Putamen (tissue), 1 donor: Measurements from ENCODE around the gene CD55.
"Not testable (repeated sequence)": the region's sequence is repeated elsewhere in the genome, so short reads cannot be mapped to it uniquely, and the experiment has no call there.

ENCODE experiments used
- DNase-seq: peaks from one replicate; pipeline ENCODE4 v3.0.0-alpha.2; 2016; ENCODE audit warnings: low spot score

Gene CD55

DNA sequence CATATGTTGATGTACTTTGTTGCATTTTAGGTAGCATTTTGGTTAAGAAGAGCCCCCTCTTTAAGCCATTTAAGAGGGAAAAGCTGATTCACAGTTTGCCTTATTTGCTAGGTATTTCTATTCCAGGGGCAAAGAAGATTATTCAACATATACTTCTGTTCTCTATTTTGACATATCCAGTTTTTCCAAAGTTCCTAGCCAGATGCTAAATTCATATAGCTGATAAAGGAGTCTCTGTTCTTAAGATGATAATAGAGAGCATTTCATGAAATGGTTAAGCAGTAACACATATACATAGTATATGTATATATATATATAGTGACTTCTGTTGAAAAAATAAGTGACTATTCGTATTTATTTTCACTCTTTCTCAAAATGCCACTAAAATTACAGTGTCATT is 15.5 kb upstream of the CD55 start:
- DNase-seq = no peak

DNA sequence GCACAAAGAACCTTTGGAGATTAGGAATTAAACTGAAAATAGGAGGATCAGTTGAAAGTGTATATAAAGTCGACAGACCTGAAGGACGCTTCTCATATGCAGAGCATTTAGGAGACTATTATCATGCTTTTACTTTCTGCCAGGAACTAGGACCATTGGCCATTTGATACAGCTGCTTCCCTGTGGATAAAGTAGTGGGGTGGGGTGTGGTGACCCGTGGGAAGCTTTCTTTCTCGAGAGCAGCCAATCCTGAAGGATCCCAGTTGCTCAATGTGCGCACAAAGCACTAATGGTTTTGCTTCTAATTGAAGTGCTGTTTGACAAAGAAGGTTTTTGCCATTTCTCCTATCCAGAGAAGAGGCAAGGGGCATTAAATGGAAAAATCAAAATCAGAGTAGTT is 14.9 kb upstream of the CD55 start:
- no peak for DNase-seq

- no peak for DNase-seq
Measured at GRCh38 chr1:207308451-207309190, 12.9 kb upstream of the CD55 start.

DNA sequence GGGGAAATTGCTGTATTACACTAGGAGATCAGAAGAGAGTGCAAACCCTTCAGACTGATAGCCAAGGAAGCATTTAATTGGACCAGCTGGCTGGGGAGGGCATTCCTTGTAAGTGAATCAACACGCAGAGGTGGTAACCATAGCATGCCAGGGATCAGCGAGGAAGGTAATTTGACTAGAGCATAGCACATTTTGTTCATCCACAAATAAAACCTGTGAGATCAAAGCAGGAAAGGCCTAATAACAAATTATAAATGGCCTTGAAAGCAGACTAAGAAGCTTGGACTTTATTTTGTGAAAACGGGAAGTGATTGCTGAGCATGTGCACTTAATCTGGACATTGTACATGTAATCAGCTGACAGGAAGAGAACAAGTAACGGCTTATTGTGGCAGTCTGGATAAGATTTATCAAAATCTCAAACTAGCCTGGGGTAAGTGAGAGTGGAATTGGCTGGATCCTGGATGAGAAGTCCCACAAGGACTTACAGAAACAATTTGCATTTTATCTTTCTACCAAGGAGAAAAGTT is 11.7 kb upstream of the CD55 start:
- no peak for DNase-seq

GRCh38 chr1:207311888-207312603 is 9.4 kb upstream of the CD55 start:
- no peak for DNase-seq

DNA sequence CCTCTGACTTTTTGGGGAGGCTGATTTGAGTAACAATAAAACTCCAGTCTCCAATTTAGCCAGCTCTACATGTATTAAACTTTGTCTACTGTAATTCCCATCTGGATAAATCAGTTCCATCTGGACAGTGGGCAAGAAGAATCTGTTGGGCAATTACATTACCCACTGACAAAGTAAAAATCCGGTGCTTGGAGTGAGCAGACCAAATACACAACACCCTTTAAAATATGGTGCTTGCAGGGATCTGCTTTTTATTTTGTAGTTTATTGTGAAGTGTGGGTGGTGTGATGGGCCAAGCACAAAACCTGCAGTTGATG is 8.9 kb upstream of the CD55 start:
- DNase-seq = no peak

DNA sequence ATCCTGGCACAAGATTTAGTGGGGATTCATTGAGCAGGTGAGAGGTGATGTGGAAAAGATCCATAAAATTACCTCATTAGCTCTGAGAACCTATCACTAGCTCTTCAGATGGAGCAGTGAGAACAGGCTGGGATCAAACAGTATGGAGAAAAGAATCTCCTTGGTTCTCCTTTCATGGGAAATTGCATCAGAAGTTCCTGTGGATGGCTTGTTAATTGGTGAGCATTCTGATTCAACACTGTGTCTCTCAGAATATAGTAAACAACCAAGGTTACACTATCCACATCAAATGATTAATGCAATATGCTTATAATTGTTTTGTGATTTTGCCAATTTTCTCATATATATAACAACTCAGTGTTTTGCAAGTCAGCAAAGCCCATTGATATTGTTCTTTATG is 8.3 kb upstream of the CD55 start:
- no peak for DNase-seq

GRCh38 chr1:207314816-207315215 is 6.7 kb upstream of the CD55 start:
- DNase-seq = no peak

GRCh38 chr1:207315435-207315834 is 6.0 kb upstream of the CD55 start:
- DNase-seq = no peak

DNA sequence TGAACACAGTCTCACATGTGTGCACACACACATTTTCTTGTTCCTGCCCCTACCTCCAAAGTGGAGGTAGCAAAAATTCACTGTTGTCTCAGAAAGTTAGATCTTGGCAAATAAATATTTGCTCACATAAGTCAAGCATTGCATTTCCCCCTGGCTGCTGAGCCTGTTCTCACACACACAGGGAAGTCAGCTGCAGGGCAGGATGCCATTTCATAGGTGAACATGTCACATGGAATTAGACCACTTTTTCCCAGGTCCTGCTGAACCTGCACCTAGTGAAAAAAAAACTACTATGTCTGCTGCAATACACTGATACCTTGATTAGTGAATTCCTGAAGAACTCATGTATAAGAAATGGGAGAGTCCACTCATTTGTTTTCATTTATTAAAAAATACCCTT is 5.3 kb upstream of the CD55 start:
- DNase-seq = no peak

DNA sequence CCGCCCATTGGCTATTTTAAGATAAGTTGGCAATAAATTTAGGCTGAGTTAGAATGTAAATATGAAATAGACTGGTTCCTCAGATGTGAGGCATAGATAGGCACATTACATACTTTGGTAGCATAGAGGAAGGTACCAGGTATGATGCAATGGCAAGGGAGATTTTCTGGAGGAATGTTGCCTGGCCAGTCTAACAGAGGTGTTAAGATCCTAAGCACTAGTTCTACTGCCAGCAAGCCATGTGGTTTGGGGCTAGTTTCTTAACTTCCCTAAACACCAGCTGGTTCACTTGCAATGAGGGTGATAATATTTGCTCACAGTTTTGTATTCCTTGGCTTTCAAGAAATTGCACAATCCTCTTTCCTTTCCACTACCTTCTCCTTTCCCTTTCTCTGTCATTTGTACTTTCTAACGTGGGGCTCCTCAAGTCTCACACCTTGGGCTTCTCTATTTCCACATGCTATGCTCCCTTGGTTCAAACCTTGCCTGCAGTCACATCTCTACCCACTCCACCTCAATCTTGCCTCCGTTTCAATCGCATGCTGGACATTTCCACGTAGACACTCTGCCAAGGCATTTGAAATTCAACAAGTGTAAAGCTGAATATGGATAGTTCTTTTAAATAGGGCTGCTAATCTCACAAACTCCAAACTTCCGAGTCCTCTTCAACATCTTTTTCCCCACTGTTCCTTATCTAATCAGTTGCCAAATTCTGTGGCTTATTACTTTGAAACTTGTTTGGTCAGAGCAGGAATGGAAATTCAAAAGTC is 4.7 kb upstream of the CD55 start:
- DNase-seq = no peak

GRCh38 chr1:207317561-207317960 is 3.9 kb upstream of the CD55 start:
- DNase-seq = no peak

- DNase-seq = no peak
Measured at GRCh38 chr1:207318072-207318619, 3.3 kb upstream of the CD55 start.

- DNase-seq = no peak
Measured at GRCh38 chr1:207319199-207319598, 2.3 kb upstream of the CD55 start.

GRCh38 chr1:207320105-207320504 is 1.4 kb upstream of the CD55 start:
- not testable (repeated sequence) for DNase-seq

- peak; percentile 15 for DNase-seq
Measured at GRCh38 chr1:207321790-207322645, 540 bp downstream of the CD55 start.

- no peak for DNase-seq
Measured at GRCh38 chr1:207323425-207324225, 2.1 kb downstream of the CD55 start.

DNA sequence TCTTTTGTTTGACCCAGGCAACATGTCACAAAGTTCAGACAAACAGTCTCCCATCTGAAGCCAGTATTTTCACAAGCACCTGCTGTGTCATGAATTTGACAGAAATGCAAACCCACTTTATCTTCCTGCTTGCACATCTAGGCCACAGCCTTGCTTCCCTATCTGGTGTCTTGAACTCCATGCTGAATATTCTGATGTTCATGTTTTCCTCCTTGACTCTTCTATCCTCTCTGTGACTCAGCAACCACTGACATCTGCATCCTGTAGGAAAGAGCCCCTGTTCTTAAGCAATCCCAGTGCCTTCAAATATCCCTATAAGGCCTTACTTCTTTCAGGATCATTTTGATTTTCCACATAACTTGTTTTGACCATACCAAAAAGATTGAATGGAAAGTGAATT is 6.5 kb downstream of the CD55 start:
- no peak for DNase-seq

DNA sequence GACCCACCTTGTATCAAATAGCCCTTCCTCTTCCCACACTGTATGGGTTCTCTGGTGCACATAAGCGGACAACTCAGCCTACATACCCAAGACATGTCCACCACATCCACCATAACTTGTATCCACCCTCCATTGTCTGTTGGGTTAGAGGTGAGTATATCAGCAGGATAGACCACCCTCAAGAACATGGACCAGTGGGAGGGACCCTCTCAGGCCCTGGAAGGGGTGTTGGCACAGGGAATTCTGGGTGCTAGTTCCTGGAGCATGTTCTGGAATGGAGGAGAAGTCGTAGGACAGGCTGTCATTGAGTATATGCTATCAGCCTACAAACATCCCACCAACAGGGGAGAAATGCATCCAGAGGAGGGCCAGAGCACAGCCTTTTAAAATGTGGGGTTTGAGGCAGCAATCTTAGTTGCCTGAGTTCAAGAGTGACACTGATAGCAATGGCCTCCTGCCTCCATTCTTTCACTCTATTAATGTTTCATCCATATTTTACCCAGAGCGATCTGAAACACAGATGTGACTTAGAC is 7.5 kb downstream of the CD55 start:
- DNase-seq = no peak

DNA sequence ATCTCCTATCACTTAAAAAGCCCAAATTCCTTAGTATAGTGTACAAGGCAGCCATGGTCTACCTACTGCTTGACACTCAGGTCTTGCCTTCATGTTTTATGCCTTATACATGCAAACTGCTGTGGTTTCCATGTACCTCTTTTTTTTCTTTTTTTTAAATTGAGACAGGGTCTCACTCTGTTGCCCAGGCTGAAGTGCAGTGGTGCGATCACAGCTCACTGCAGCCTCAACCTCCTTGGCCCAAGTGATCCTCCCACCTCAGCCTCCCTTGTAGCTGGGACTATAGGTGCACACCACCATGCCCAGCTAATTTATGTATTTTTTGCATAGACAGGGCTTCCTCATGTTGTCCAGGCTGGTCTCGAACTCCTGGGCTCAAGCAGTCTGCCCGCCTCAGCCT is 8.0 kb downstream of the CD55 start:
- no peak for DNase-seq
